ENCODE data around the gene RGCC.
"Not testable (repeated sequence)": the region's sequence is repeated elsewhere in the genome, so short reads cannot be mapped to it uniquely, and the experiment has no call there.

- TF ChIP-seq CTCF (conservative IDR thresholded peaks at IDR 0.05; ENCODE audit: low read depth, low read length); POLR2A (IDR thresholded peaks at IDR 0.05; ENCODE audit: low read depth, low read length); NFE2L2 (IDR thresholded peaks at IDR 0.05; ENCODE audit: low read depth, low read length); RAD21 (IDR thresholded peaks at IDR 0.05; ENCODE audit: low read length); MAFK (IDR thresholded peaks at IDR 0.05; ENCODE audit: low read depth, low read length); RFX5 (IDR thresholded peaks at IDR 0.05; ENCODE audit: low read depth, low read length); MXI1 (IDR thresholded peaks at IDR 0.05; ENCODE audit: borderline replicate concordance, low read depth, low read length); BHLHE40 (IDR thresholded peaks at IDR 0.05; ENCODE audit: low read depth, low read length); MAZ (IDR thresholded peaks at IDR 0.05; ENCODE audit: borderline replicate concordance, low read depth, low read length); CEBPB (IDR thresholded peaks at IDR 0.05; ENCODE audit: low read depth, low read length); RCOR1 (IDR thresholded peaks at IDR 0.05; ENCODE audit: insufficient replicate concordance, low read length): not testable (repeated sequence)
- TF ChIP-seq, protein P1, sequence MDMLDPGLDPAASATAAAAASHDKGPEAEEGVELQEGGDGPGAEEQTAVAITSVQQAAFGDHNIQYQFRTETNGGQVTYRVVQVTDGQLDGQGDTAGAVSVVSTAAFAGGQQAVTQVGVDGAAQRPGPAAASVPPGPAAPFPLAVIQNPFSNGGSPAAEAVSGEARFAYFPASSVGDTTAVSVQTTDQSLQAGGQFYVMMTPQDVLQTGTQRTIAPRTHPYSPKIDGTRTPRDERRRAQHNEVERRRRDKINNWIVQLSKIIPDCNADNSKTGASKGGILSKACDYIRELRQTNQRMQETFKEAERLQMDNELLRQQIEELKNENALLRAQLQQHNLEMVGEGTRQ (IDR thresholded peaks at IDR 0.05; ENCODE audit: low read depth, low read length) = not testable (repeated sequence)
These were observed 23.3 kb upstream of the RGCC start for GRCh38 chr13:41434030-41434429.
